Retinal pigment epithelial cell (primary cell): ENCODE results near the gene ZNF398.

ENCODE experiments used
- DNase-seq: peaks from one replicate; pipeline ENCODE4 v3.0.0-alpha.2; 2010; ENCODE audit warnings: low read depth
- H3K4me3 ChIP-seq: 2 replicates; pipeline ENCODE4 v1.5.1; 2011; ENCODE audit warnings: mild to moderate bottlenecking, low read length, control low read depth, moderate library complexity
- CTCF ChIP-seq: conservative IDR thresholded peaks from 2 replicates; pipeline ENCODE4 v1.5.1; 2011; ENCODE audit warnings: low read depth, low read length, control low read depth, inconsistent platforms

Gene ZNF398

GRCh38 chr7:149226840-149227494, 79.7 kb downstream of the ZNF398 start:
- no peak overlapping the region for H3K4me3 ChIP-seq
- no peak for DNase-seq
- no peak for TF ChIP-seq CTCF

GRCh38 chr7:149228831-149229471, 81.7 kb downstream of the ZNF398 start:
- DNase-seq, result no peak
- TF ChIP-seq CTCF, result no peak
- no peak overlapping the region for H3K4me3 ChIP-seq

GRCh38 chr7:149229526-149229925, 82.3 kb downstream of the ZNF398 start:
- DNase-seq, result no peak
- no peak overlapping the region for H3K4me3 ChIP-seq
- no peak for TF ChIP-seq CTCF

- TF ChIP-seq CTCF, result no peak
- no peak for DNase-seq
- no peak overlapping the region for H3K4me3 ChIP-seq
These were observed 85.1 kb downstream of the ZNF398 start for GRCh38 chr7:149232362-149232761.
